GM12892 (cell line): ENCODE data around the gene HLA-DQB1.

ENCODE experiments used
- POLR2A ChIP-seq: IDR thresholded peaks from 2 replicates; pipeline ENCODE4 v1.6.1; 2011; ENCODE audit warnings: low read depth, low read length, control low read depth
- POLR2AphosphoS5 ChIP-seq: IDR thresholded peaks from 2 replicates; pipeline ENCODE4 v1.6.1; 2011; ENCODE audit warnings: low read depth, low read length, control low read depth

DNA sequence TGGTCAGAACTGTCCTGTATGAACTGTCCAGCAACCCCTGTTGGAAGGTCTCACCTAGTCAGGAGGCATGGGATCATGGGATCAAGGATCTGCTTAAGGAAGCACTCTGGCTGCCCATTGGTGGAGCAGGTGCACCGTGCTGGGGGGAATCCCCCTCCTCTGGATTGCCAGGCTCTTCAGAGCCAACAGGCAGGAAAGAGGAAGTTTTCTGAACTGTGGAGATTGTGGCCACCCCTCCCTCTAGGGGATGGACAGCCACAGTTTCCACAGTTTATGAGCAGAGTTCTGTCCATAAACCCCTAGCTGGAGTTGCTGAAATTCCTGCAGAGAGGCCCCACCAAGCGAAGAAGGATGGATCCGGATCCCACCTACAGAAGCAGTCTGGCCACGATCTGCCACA is 13.0 kb upstream of the HLA-DQB1 start:
- TF ChIP-seq POLR2AphosphoS5: no peak
- no peak for TF ChIP-seq POLR2A
